Effector memory CD8-positive, alpha-beta T cell (primary cell): Measurements from ENCODE around the gene CYB561D1.

ENCODE experiments used
- ATAC-seq: fragments of 150-1000 bp; cut with Tn5 transposase; replicated peaks from 2 replicates; pipeline ENCODE4 v1.10.0; 2021; ENCODE audit warnings: mild to moderate bottlenecking, moderate library complexity
- DNase-seq, 3 experiments: peaks; one replicate each; pipeline ENCODE4 v3.0.0; 2021
- H3K27ac Mint-ChIP-seq, 2 donors: one replicate each; pipeline ENCODE4 v1.8.0; 2022; ENCODE audit warnings: mild to moderate bottlenecking in 2 of 2, mixed read lengths in 2 of 2, moderate library complexity in 2 of 2
- H3K27me3 Mint-ChIP-seq, 2 donors: one replicate each; pipeline ENCODE4 v1.8.0; 2022; ENCODE audit warnings: mixed read lengths in 2 of 2
- H3K36me3 Mint-ChIP-seq: one replicate; pipeline ENCODE4 v1.8.0; 2022; ENCODE audit warnings: mild to moderate bottlenecking, moderate library complexity, mixed read lengths; ENCODE audit not compliant: insufficient read depth
- H3K4me1 Mint-ChIP-seq, 2 donors: one replicate each; pipeline ENCODE4 v1.8.0; 2022; ENCODE audit warnings: low read depth in 2 of 2, mixed read lengths in 2 of 2
- H3K4me3 Mint-ChIP-seq, 2 donors: one replicate each; pipeline ENCODE4 v1.8.0; 2022; ENCODE audit warnings: mild to moderate bottlenecking in 2 of 2, mixed read lengths in 2 of 2, moderate library complexity in 2 of 2
- H3K9me3 Mint-ChIP-seq, 2 donors: one replicate each; pipeline ENCODE4 v1.8.0; 2022; ENCODE audit warnings: mixed read lengths in 2 of 2

CYB561D1 gene

DNA sequence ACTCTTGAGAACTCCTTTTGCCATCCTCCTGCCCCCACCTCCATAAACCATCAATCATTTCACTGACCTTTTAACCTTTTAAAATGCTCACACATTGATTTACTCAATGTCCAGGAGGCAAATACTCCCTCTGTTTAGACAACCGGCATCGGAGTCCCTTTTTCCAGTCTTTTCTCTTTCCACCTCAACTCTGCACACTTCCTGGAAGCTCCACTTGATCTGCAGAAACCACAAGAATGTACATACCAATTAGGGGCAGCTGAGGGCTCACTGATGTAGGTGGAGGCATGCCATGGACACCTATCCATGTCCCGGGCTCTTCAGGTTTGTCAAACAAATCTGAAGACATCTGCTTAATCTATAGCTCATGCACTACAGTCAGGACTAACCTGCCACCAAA lies 21.0 kb downstream of the CYB561D1 start:
- ATAC-seq: no peak
- Mint-ChIP-seq H3K4me1 (peaks cover 4 to 6% of the 10 kb centered on the region in 2 donors), H3K27ac (no peak overlapping the region), H3K9me3 (no peaks in the 10 kb centered on the region), H3K36me3 (peaks cover 9% of the 10 kb centered on the region), H3K27me3 (peaks cover 0 to 18% of the 10 kb centered on the region in 2 donors), H3K4me3 (no peak overlapping the region)
- DNase-seq: no peak

DNA sequence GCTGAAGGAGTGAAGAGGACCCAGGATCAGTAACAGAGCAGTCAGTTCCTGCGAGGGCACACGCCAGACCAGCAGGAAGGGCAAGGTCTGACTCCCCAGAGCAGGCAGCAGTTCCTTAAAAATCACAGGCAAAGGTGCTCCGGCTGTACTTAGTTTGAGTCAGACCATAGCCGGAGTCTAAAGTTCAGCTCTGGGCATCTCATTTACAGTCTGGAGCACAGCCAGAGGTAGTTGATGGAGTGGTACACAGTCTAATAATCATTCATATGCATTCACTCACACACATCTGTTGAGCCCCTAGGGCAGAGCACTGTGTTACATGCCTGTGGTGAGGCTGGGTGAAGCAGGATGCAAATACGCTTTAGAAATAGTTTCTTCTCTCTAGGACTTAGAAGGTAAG lies 23.0 kb downstream of the CYB561D1 start:
- Mint-ChIP-seq H3K4me3 (no peak overlapping the region), H3K9me3 (no peaks in the 10 kb centered on the region), H3K36me3 (no peaks in the 10 kb centered on the region), H3K27ac (no peak overlapping the region), H3K27me3 (peaks cover under 1 to 32% of the 10 kb centered on the region in 2 donors), H3K4me1 (no peaks in the 10 kb centered on the region)
- ATAC-seq: no peak
- DNase-seq: no peak

DNA sequence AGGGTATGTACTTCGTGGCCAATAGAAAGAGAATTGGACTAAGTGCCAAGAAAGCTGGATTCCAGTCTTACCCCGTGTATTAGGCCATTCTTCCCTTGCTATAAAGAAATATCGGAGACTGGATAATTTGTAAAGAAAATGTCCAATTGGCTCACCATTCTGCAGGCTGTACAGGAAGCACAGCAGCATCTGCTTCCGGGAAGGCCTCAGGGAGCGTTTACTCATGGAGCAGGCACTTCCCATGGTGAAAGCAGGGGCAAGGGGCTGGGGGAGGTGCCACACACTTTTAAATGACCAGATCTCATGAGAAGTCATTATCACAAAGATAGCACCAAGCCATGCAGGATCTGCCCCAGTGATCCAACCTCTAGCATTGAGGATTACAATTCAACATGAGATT lies 23.4 kb downstream of the CYB561D1 start:
- H3K4me1 Mint-ChIP-seq: no peaks in the 10 kb centered on the region
- H3K36me3 Mint-ChIP-seq: no peaks in the 10 kb centered on the region
- H3K27ac Mint-ChIP-seq: no peak overlapping the region

DNA sequence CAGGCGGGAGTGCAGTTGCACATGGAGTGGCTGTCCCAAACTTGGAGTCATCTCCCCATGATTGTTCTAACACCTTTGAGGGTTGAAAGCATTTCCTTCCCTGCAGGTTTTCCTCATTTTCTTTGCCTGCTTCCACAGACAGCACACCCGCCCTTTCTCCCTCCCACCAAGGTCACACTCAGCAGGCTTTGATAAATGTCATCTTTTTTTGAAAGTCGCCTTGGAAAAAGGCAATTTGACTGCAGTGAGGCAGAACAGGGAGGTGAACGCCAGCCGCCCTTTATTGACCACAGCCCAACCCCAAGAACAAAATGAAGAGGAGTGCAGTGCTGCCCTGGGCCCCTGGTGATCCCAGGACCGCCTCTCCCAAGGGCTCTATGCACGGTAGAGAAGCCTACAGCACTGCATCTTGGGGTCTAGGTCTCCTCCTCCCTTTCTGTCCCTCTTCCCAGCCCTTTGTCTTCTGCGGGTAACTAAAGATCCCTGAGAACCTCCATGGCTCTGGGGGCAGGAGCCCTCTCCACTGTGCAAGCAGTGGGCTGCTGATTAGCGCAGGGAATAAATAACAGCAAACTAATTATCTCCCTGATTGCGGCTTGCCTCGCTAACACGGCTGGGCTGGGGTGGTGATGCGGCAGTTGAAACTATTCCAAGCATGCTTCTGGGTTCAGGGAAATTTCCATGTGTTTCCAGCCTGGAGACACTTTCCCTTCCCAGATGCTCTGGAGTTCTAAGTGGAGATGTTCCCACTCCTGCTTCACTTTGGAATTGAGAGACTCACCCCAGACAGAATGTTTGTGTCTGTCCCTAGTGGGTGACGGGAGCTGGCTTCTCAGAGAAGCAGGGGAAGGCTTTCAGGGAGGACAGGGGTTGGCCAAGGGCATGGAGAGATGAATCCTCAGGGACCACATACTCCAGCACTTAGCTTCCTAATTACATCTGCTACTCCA lies 27.4 kb downstream of the CYB561D1 start:
- Mint-ChIP-seq H3K9me3 (no peaks in the 10 kb centered on the region), H3K4me1 (no peaks in the 10 kb centered on the region), H3K36me3 (no peaks in the 10 kb centered on the region), H3K27ac (peak overlapping the region in 1 of 2 donors; percentile 66), H3K4me3 (no peak overlapping the region), H3K27me3 (peaks cover 7 to 37% of the 10 kb centered on the region in 2 donors)
- ATAC-seq (no peak), DNase-seq (no peak)

More for the DNA sequence above, 23.4 kb downstream of the CYB561D1 start:
- no peaks in the 10 kb centered on the region for H3K9me3 Mint-ChIP-seq
- no peak overlapping the region for H3K4me3 Mint-ChIP-seq
- H3K27me3 Mint-ChIP-seq: peaks cover 6 to 37% of the 10 kb centered on the region in 2 donors
- no peak for ATAC-seq
- DNase-seq: no peak

DNA sequence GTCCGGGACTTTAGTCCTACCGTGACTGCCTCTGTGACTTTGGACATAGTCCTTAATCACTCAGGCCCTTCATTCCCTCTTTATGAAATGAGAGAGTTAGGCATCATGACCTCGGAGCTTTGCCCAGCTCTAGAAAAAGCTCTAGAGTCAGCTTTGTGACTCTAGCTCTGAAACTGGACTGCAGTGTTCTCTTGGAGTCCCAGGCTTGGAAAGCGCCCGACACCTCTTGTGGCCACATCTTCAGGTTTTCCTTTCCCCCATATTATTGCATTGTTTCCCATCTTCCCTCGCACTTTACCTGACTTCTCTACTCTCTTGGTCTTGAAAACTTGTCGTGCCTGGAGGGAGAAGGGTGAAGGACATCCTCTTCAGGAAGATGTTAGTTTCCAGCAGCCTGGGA lies 28.1 kb downstream of the CYB561D1 start:
- ATAC-seq: no peak
- Mint-ChIP-seq H3K4me1 (no peaks in the 10 kb centered on the region), H3K9me3 (no peaks in the 10 kb centered on the region)

DNA sequence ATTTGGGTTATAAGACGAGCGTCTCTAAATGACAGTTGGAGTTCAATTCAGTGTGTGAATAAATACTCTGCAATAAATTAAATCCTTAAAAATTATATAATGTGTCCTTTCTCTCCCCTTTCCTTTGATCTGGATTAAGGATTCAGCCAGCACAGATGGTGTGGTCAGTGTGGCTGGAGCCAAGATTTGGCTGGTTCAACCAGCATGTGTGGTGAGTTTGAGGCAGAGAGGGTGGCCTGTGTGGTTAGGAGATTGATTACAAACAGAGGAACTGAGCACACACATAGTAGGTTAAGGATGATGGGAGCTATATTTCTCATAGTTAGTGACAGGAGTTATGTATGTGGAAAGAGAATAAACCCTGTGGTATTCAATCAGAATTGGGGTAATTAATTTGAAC lies 29.8 kb downstream of the CYB561D1 start:
- H3K36me3 Mint-ChIP-seq: no peaks in the 10 kb centered on the region
- H3K4me1 Mint-ChIP-seq: no peaks in the 10 kb centered on the region
- DNase-seq (no peak), ATAC-seq (no peak)
- H3K4me3 Mint-ChIP-seq: no peak overlapping the region
- H3K27me3 Mint-ChIP-seq: peaks cover 7 to 40% of the 10 kb centered on the region in 2 donors
- no peak overlapping the region for H3K27ac Mint-ChIP-seq
- no peaks in the 10 kb centered on the region for H3K9me3 Mint-ChIP-seq

More for the DNA sequence above, 28.1 kb downstream of the CYB561D1 start:
- DNase-seq: no peak
- Mint-ChIP-seq H3K4me3 (no peak overlapping the region), H3K27ac (no peak overlapping the region), H3K27me3 (peaks cover 7 to 30% of the 10 kb centered on the region in 2 donors), H3K36me3 (no peaks in the 10 kb centered on the region)

DNA sequence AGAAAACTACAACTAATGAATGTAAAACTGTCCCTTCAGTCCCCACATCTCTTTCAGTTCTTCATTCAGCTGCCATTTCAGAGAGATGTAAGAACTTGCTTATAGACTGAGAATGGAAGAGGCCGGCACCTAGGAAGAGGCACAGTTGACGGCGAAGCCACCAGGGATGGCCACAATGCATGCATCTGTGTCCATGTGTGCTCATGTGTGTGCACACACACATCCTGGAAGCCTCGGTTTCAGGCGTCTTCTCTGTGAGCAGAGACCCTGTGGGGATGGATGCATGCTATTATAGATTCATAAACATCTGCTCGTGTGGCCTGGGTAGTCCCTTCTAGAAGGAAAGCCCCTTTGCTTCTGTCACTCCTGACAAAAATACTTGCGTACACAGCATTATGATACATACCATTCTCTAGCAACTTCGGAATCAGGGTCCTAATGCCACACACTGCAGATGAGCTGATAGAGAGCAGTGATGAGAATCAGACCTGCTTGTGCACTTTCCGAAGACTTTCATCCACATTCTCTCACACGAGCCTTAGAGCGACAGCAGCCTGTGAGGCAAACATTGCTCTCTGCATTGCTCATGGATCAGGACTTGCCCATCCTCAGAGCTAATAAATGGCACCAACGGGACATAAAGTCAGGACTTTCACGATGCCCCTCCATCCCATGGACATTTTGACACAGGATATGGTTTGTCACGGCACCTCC lies 33.4 kb downstream of the CYB561D1 start:
- Mint-ChIP-seq H3K36me3 (peaks cover 6% of the 10 kb centered on the region), H3K27ac (no peak overlapping the region), H3K9me3 (no peaks in the 10 kb centered on the region), H3K27me3 (peaks cover 2 to 21% of the 10 kb centered on the region in 2 donors), H3K4me1 (peaks cover 6 to 7% of the 10 kb centered on the region in 2 donors), H3K4me3 (no peak overlapping the region)
- ATAC-seq: no peak
- DNase-seq: no peak

DNA sequence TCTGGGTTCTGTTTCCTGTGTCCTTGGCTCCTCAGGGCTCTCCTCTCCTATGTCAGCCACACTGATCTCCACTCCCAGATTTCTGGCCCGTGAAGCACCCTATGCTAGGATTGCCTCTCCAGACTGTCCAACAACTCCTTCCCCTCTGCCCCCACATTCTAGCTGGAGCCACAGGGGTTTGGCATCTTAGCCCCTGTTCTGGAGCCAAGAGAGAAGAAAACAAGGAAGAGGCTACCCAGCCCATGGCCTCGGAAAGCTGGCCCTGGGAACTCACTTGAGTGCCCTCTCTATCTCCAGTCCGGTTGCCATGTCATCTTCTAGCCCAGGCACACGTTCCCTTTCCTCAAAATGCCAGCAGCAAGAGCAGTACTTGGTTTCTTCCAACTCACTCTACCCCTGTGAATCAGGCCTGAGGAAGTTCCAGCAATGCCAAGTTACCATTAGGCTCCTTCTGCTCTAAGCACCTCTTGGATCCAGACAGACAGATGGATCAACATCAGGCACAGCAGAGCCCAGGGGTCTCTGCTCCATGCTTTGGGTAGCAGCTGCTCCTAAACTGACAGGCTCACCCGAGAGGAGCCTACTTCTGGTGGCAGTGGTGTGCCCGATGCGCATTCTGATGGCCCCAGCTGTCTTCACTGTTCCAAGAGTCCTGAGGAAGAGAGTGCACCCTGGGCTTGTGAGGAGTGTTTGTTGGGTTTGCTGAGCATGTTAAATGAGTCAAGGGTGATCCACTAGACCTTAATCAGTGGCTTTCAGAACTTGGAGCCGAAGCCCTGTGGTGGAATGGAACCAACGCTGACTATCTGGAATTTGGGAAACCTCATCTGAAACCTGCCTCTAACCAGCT lies 34.2 kb downstream of the CYB561D1 start:
- Mint-ChIP-seq H3K9me3 (no peaks in the 10 kb centered on the region), H3K4me1 (peaks cover 13% of the 10 kb centered on the region in 2 donors), H3K27ac (no peak overlapping the region), H3K36me3 (peaks cover 10% of the 10 kb centered on the region), H3K4me3 (no peak overlapping the region), H3K27me3 (peaks cover 0 to 13% of the 10 kb centered on the region in 2 donors)
- ATAC-seq (no peak), DNase-seq (no peak)

DNA sequence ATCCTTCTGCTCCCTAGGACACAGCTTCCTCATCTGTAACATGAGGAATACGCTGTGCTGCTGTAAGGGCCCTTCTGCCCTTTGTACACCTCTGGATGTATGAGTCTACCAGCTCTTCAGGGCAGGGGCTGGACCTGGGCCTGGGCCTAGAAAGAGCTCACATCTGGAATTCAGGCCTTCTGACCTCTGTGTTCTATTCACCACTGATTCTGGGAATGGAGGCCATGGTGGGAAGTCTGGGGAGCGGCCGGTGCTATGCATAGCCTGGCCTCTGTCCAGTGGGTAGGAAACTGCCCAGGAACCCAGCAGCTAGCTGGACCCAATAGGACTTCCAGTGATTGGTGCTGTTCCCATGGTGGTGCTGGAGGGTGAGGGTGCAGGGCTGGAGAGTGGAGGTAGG lies 34.8 kb downstream of the CYB561D1 start:
- Mint-ChIP-seq H3K9me3 (no peaks in the 10 kb centered on the region), H3K4me3 (no peak overlapping the region), H3K27ac (no peak overlapping the region), H3K36me3 (peaks cover 10% of the 10 kb centered on the region), H3K27me3 (peaks cover 0 to 9% of the 10 kb centered on the region in 2 donors), H3K4me1 (peaks cover 13 to 14% of the 10 kb centered on the region in 2 donors)
- ATAC-seq (no peak), DNase-seq (no peak)

DNA sequence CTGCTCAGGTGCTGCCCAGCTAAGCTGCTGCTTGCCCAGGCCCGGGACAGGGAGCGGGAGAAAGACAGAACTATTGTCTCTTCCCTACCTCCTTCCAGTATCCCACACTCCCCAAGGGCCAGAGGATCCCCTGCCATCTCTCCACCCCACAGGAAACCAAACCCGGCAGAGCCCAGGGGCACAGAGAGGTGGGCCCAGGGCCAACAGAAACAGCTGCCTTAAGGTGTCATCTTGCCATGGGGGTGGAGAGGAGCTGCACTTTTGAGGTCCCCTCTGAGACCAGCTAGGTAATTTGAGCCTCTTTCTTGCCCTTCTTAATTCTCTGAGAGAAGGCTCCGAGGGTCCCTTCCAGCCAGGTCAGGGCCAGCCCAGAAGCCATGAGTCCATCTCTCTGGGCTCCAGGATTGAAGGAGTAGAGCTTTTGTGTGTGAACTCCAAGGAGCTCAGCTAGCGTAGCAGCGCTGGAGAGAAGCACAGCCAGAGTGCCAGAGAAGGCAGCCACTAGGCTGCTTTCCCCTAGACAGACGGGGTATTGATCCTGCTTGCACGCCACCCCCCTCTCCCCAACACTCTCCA lies 36.1 kb downstream of the CYB561D1 start:
- peak overlapping the region in 1 of 2 donors; percentile 68 for H3K27ac Mint-ChIP-seq
- DNase-seq (no peak), ATAC-seq (no peak)
- no peak overlapping the region for H3K4me3 Mint-ChIP-seq
- peaks cover 13 to 14% of the 10 kb centered on the region in 2 donors for H3K4me1 Mint-ChIP-seq
- H3K27me3 Mint-ChIP-seq: peaks cover 0 to 9% of the 10 kb centered on the region in 2 donors
- H3K9me3 Mint-ChIP-seq: no peaks in the 10 kb centered on the region
- H3K36me3 Mint-ChIP-seq: peaks cover 10% of the 10 kb centered on the region

DNA sequence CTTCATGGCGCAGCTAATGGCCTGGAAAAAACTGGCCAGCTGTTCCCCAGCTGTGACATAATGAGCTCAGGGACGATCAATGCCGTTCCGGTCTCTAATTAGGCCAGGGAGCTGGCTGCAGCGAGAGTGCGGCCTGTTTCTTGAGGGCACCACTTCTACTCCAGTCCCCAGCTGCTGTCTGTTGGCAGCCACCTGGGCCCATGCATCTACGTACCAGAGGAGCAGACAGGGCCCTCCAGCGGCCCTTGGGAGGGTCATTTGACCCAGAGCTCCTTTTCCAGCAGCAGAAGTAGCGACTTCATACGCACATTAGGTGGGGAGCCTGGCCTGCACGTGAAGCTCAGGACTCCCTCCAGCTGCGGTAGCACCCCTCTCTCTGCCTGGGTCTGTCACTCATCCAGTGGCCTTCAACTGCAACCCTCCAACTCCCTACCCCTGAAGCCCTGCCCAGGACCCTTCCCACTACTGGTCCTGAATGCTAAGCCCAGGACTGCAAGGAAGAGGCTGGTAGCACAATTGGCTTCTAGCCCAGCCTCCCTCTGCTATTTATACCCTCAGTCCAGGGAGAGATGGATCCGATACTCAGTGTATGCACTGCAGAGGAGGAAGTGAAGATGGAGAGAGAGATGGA lies 36.7 kb downstream of the CYB561D1 start:
- Mint-ChIP-seq H3K27ac (no peak overlapping the region), H3K27me3 (peaks cover 0 to 9% of the 10 kb centered on the region in 2 donors), H3K9me3 (no peaks in the 10 kb centered on the region), H3K4me1 (peaks cover 13 to 14% of the 10 kb centered on the region in 2 donors), H3K36me3 (peaks cover 10% of the 10 kb centered on the region), H3K4me3 (no peak overlapping the region)
- no peak for DNase-seq
- ATAC-seq: no peak

DNA sequence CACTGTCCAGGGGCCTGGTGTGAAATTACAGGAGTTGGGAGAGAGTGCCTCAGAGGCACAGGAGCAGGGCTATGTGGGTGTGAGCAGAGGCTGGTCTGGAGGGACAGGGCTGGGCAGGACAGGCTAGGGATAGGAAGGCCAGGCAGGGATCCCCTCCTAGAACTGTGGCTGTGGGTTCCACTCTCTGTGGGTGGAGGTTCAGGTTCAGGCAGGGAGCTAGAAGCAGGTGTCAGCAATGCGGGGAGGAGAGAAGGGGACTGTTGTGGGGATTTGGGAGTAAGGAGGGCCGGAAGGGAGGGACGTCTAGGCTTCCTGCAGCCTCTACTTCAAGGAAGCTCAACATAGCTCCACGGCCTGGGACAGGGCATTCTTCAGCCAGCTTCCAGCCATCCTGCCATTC lies 37.5 kb downstream of the CYB561D1 start:
- peak overlapping the region in 1 of 2 donors; percentile 17 for H3K4me3 Mint-ChIP-seq
- H3K27ac Mint-ChIP-seq: peak overlapping the region in 1 of 2 donors; percentile 3
- peaks cover 0 to 9% of the 10 kb centered on the region in 2 donors for H3K27me3 Mint-ChIP-seq
- peaks cover 10% of the 10 kb centered on the region for H3K36me3 Mint-ChIP-seq
- peaks cover 13 to 14% of the 10 kb centered on the region in 2 donors for H3K4me1 Mint-ChIP-seq
- no peaks in the 10 kb centered on the region for H3K9me3 Mint-ChIP-seq
- ATAC-seq (no peak), DNase-seq (no peak)
